ENCODE data around the gene GLB1L2.
A peak's percentile ranks its signal among the peaks of the same experiment; 100 is the strongest.

GLB1L2 gene

DNA sequence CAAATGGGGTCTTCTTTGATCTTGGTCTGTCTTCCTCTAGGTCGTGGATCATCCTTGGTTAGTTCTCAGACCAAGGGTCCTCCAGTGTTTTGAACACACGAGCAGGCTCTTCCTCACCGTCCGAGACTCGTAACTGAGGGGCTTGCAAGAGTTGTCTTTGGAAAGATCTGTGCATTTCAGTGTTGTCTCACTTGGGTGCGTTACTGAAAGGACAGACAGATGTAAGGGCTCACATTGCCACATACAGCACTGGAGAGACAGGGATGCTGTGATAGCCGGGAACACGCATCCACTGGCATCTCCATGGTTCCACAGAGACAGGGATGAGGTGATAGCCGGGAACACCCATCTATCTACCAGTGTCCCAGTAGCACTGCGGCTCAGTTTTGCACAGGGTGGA is 15.7 kb downstream of the GLB1L2 start:
- DNase-seq (ENCODE audit: low read depth in 2 of 2) = no peak

DNA sequence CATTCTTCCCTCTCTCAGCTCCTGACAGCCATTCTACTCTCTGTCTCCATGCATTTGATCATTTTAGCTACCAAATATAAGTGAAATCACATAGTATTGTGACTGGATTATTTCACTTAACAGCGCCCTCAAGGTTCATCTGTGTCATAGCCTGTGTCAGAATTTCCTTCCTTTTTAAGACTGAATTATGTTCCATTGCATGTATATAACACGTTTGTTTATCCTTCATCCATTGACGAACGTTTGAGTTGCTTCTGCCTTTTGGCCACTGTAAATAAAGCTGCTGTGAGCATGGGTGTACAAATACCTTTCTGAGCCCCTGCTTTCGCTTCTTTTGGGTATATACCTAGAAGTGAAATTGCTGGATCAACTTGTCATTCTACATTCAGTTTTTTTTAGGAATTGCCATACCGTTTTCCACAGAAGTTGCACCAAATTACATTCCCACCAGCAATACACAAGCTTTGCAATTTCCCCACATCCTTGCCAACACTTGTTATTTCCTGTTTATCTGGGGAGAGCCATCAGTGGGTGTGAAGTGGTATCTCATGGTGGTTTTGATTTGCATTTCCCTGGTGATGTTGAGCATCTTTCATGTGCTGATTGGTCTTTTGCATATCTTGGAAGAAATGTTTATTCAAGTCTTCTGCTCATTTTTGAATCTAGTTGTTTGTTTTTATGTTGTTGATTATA is 17.5 kb downstream of the GLB1L2 start:
- DNase-seq (ENCODE audit: low read depth in 2 of 2) = no peak

DNA sequence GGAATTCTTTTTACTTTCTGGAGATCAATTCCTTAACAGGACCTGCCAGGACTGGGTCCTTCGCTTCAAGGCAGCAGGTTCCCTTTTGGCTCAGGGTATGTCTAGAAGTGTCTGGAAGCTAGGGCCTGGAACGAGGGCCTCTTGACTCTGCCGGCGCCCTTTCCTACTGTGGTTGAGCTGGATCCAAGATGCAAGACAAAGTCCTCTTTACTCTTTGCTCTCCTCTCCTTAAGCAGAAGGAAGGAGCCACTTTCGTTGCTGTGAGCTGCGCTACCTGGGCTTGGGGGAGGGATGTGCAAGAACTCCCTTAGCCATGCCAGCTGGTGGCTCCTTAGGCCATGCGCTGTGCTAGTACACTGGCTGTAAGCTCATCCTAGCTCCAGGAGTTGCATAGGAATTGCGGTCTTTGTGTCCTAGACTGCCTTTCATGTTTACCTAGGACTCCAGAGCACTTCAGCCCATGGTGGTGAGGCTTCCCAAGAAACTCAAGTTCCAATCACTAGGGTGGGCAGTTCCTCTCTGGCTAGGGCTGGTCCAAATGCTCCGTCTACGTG is 18.1 kb downstream of the GLB1L2 start:
- no peak for DNase-seq (ENCODE audit: low read depth in 2 of 2)

DNA sequence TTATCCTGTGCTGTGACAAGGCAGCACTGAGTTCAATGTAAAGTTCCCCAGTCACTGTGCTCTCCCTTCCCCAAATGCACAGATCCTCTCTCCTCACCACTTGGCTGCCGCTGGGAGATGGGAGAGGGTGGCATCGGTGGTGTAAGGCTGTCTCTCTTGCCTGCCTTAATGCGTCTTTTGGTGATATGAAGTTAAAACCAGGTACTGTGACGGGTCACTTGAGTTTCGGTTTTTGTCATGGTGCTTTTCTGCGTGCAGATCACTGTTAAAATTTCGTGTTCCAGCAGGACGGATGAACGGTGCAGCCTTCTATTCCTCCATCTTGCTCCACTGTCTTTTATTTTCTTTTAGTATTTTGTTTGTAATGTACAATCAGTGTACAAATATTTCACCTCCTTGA is 18.6 kb downstream of the GLB1L2 start:
- DNase-seq (ENCODE audit: low read depth in 2 of 2) = no peak

DNA sequence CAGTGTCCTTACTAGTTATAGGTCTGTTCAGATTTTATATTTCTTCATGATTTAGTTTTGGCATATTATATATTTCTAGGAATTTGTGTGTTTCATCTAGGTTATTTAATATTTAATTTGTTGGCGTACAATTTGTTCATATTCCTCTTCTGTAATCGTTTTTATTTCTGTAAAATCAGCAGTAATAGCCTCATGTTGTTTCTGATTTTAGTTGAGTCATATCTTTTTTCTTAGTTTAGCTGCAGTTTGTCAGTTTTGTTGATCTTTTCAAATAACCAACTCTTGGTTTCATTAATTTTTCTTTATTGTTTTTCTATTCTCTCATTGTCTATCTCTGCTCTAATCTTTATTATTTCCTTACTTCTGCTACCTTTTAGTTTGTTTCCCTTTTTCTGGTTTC is 20.3 kb downstream of the GLB1L2 start:
- no peak for DNase-seq (ENCODE audit: low read depth in 2 of 2)

DNA sequence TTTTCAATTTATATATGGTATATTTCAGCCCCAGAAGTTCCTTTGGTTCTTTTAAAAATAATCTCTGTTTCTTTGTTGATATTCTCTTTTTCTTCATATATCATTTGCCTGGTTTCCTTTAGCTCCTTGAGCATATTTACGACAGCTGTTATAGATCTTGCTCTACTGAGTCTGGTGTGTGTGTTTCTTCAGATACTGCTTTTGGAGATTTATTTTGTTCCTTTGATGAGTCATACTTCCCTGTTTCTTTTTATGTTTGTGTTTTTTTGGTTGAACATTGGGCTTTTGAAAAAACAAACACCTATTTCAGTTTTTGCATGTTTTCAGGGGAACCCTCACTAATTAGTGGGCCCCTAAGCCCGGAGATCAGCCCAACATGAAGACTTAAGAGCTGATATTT is 23.3 kb downstream of the GLB1L2 start:
- no peak for DNase-seq (ENCODE audit: low read depth in 2 of 2)

DNA sequence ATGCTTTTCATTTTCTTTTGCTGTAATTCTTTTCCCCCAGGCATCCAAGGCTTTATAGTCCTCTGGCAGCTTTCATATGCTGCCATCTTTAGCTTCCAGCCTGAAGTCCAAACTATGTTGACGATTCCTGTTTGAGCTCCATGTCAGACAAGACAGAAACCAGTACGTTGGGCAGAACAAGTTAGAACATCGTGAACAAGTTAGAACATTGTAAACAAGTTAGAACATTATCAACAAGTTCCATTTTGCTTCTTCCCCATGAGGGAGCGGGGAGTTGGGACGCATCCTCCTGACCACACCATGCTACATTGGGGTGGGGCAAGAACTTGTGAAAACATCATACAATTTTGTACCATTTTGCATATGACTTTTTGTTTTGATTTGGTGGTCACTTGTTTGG is 23.9 kb downstream of the GLB1L2 start:
- DNase-seq (ENCODE audit: low read depth in 2 of 2) = no peak

DNA sequence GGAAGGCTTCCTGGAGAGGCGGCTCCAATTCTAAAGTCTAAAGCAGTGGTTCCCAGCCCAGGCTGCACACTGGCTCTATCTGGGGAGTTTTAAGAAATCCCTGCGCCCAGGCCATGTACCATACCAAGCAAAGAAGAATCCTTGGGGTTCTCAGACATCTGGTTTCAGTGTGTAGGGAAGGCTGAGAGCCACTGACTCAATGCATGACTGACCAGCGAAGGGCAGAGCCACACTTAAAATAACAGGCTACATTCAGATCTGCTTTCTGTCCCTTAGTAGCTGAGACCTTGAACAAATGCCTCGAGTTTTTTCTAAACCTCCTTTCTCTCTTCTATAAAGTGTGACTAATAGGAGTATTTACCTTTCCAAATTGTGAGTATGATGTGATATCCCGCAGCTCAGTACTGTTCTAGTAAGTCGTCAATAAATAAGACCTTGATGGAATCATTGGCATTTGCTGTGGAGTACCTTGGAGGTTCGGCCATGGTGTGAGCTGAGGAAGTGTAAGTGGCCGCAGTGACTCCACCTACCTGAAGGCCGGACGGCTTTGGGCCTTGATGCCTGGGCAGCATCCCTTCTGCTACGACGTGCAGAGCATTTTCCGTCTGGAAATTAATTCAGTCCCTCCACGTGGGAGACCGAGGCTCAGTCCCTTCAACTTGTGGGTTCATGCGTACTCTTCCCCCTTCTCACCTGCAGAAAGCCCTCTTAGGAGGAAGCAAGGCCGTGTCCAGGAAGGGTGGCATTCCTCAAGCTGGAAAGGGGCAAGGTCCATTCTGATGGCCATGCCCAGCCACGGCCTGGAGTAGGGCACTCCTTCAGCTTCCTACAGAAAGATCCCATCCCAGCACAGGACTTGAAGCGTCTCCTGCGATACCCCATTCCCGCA is 25.1 kb downstream of the GLB1L2 start:
- no peak for DNase-seq (ENCODE audit: low read depth in 2 of 2)

DNA sequence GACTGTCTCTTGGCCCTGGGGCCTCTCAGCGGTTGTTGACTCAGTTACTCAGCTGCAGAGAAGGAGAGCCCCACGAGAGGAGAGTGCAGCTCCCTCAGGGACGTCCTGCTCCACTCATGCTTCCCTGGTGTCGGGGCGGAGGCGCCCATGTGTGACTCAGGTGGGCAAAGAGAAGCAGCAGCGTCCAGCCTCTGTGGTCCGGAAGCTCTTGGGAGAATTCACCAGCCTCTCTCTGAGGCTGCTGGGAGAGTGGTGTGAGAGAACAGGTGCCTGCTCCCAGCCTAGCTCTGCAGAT is 25.7 kb downstream of the GLB1L2 start:
- DNase-seq (ENCODE audit: low read depth in 2 of 2) = no peak

DNA sequence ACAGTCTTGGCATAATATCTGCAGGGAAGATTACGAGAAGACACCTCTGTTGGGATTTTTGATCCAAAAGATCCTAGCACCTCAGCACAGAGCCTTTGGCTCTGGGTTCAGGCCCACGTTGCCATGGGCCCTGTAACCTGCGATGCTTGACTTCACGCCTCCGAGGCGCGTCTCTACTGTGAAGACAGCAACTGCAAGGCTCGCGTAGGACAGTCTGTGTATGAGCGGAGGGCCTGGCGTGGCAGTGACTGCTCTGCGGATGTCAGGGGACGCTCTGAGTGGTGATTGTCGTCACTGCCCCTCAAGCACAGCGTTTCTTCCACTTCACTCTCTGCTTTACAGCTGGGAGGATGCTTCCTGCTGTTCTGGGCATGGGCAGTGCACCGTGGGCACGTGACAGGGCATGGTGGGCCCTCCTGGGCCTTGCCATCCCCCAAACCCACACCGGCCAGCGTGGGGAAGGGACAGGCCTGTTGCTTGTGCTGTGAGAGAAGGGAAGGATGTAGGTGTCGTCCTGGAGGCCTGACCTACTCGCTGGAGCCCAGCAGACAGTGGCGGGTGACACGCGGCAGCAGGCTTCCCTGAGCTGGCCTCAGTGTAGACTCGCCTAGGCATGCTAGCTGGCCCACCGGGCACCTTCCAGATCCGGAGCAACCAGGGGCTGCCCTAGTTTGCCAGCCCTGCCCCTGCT is 26.5 kb downstream of the GLB1L2 start:
- no peak for DNase-seq (ENCODE audit: low read depth in 2 of 2)

DNA sequence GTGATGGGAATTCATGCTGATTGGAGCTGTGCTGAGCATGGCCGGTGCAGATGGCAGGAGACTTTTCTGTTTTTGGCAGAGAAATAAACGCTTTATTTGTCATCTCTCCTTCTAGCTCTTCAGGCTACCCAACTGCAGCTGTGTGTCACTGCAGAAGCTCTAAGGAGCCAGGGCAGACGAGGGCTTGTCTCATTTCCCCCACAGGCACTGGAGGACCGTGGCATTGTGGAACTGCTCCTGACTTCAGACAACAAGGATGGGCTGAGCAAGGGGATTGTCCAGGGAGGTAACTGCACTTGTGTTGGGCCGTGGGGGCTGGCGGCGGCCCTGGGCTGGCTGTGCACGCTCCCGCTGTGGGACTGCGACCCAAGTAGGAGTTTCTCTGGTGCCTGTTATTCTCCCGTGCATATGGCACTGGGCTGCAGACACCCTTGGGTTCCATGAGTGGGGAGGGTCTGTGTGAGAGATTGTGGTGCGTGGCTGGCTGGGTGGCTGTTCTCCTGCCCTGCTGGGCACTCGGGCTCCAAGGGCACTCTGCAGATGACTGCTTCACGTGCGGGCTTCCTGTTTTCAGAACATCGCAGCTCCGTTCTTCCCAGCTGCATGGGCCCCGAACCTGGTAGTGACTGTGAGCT is 27.2 kb downstream of the GLB1L2 start:
- no peak for DNase-seq (ENCODE audit: low read depth in 2 of 2)

DNA sequence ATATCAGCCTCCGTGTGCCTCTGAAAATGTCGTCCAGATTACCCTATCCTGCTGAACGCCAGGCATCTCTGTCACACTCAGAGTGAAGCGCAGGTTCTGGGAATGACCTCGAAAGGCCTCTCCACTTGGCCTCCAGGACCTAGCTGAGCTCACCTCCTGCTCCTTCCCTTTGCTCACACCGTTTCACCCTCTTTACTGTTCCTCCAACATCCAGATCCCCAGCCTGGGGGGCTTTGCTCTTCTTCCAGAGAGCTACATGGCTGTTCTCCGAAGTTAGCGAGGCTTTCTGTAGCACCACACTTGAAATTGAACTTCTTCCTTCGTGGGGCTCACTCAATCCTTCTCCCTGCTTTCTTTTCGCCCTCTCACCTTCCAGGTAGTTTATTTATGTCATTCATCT is 27.9 kb downstream of the GLB1L2 start:
- DNase-seq (ENCODE audit: low read depth in 2 of 2) = no peak

DNA sequence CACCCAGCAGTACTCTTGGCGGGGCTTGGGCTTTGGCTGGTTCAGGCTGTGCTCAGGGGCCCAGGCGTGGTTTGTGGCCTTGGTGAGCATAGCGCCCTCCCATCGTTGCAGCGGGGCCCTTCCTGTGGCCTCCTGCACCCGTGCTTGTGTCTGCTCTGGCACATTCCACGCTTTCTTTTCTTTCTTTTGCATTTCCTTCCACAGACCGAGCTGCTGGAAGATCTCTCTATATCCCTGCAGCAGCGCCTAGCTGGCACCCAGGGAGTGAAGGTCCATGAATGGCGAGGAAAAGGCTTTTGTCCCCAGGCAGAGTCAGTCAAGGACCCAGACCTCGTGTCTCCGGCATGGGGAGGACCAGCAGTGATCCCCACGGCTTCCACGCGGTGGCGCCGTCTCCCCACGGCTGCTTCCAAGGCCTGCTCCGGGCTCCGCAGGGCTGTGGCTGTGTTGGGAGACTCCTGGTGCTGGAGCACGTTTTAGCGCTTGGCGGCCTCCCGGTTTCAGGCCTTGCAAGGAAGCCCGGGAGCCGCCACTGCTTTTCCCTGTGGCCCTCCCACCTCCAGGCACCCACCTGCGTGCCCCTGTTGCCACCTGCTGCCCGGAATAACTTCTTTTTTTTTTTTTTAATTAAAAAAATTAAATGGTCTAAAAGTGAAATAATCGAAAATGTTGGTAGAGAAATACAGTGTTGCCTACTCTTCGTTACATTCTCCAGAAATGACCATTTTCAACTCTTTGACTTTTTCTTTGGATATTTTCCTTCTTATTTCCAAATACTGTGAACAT is 28.5 kb downstream of the GLB1L2 start:
- peak; percentile 27 to 39 for DNase-seq (ENCODE audit: low read depth in 2 of 2)

DNA sequence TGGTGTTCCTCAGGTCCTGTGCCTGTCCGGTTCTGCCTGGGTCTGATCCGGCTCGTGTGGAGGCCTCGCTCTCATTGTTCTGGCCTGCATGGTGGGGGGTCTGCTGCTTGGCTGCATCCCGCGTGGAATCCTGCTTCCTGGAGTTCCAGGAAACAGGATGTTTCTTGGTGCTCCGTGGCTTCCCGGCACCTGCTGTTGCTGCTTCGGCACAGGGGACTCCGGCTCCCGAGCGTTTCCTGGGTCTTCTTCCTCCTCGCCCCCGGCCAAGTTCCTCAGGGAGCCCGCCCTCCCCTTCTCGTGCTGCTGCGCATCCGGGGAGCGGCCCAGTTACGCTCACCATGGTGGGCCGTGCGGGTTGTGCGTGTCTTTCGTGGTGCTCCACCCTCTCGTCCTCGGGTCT is 29.9 kb downstream of the GLB1L2 start:
- DNase-seq (ENCODE audit: low read depth in 2 of 2) = no peak

DNA sequence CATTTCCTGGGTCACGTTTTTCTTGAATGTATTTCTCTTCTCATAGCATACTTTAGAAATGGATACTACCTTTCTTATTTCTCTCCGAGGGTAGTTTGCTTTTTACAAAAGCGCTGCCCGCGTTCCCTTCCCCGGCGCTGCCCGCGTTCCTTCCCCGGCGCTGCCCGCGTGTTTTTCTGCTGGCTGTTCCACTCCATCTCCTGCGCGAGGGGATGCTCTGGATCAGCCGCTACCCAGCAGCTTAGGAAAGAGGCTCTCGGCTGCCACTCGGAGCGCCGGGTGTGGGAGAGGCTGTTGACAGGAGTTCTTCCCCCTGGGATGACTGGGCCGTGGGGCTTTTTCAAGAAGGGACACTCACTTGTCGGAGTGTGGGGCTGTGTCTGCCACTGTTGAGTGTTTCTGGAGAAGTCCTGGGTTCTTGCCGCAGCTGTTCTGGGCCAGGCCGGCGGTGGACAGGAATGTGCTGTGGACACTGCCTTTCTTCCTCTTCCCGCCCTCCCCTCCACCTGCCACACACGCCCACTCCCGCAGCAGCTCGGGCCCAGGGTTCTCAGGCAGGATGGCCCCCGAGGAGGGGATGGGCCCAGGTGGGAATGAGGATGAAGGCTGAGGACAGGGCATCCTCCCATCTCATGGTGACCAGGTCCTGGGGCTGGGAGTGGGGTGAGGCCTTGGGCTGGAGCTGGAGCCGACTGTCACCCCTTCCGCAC is 30.6 kb downstream of the GLB1L2 start:
- DNase-seq (ENCODE audit: low read depth in 2 of 2) = no peak

DNA sequence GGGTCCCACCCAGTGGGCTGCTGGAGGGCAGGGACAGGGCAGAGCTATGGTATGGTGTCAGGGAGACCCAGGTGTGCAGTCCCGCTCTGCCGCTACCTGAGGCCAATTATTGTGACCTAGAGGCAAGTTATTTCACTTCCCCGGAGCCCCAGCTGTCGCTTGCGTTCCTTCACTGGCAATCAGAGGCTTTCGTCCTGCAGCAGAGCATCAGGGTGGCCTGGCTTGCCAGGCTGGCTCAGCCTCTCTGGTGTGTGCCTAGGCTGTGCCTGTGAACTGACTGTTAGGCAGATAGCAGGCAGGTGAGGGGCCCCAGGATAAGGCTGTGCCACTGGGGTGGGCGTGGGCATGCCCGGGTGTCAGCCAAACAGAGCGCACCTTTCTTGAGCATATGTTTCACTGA is 31.4 kb downstream of the GLB1L2 start:
- no peak for DNase-seq (ENCODE audit: low read depth in 2 of 2)

DNA sequence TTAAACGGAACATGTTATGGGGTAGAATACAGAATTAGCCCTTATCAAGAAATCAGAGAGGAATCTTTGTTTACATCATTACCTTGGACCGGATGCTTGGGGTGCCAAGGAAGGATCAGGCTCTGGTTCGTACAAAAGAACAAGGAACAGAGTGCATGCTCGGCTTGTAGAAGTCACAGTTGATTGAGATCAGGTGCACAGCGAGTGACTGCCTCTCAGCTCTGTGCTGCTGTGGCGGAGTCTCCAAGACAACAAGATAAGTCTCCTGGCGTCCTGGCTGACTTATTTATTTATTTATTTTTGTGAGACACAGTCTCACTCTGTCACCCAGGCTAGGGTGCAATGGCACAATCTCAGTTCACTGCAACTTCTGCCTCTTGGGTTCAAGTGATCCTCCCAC is 31.8 kb downstream of the GLB1L2 start:
- no peak for DNase-seq (ENCODE audit: low read depth in 2 of 2)

DNA sequence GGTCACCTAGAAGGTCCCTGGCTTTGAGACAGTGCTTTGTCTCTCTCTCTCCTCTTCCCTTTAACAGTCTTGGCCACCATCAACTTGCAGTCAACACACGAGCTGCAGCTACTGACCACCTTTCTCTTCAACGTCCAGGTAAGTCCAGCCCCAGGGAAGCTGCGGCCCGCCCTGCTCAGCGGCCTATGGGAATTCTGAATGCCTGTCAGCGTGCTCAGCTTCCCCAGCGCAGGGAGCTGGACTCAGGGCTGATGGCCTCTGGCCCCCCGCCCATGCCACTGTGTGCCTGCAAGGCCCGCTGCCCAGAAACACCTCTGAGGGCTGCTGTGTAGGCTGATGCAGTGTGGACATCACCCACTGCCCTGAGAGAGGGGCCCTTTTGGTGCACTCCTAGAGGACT is 32.5 kb downstream of the GLB1L2 start:
- DNase-seq (ENCODE audit: low read depth in 2 of 2) = no peak

DNA sequence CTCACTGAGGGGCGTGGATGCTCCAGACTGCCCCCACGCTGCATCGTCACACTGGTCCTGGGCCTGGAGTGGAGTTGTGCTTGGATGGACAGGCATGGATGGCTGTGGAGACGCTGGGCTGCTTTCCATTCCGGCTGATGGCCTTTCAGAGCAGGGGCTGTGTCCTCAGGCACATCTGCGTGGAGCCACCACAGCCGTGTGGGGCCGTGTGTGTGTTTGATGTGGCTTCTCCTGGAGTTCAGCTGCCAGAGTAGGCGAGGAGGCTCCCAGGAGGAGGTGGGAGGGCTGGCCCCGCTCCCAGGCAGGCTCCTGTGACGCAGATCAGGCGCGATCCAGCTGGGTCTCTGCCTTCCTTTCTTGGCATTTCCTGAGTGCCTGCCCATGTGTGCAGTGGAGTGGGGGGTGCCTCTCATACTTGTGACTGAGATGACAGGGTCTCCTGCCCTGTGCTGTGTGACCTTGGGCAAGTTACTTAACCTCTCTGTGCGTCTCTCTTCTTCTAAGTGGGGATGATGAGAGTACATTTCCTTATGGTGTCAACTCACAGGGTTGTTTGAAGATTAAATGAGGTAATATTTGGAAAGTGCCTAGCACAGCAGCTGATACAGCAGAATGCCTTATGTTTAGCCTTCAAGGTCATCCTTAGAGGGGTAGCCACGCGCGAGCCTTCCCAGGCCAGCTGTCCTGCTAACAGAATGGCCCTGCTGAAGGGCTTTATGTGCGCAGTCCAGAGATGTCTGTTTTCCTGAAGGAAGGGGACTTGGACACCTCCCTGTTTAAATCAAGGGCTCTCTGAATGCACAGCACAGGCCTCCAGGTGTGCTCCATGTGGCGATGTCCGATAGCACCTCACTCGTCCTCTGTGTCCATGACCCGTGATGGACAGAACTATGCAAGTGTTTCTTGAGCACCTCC is 33.5 kb downstream of the GLB1L2 start:
- DNase-seq (ENCODE audit: low read depth in 2 of 2) = no peak

DNA sequence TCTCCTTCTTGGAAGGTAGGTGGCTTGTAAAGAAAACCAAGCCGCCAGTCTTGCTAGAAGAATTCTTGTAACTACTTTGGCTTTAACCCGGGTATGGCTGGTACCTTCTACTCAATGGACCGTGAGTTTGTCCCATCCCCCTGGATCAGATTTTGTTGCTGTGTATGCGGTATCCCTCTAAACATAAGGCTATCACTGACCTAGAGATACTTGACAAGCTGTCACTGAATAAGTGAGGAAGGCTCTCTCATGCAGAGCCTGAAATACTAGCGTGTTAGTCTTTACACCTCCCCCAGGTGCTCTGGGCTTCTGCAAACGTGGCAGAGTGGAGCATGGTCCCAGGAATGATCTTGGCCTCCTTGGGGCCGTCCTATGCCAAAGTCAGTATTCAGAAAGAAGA is 34.5 kb downstream of the GLB1L2 start:
- no peak for DNase-seq (ENCODE audit: low read depth in 2 of 2)

Measured in stimulated activated CD4-positive, alpha-beta T cell treated with anti-CD3 and anti-CD28 coated beads, Interleukin-1b, Interleukin-23, amount 100 ng/mL, for 1 hour (primary cell).